ENCODE data around the gene KIF5C.
"Not testable (repeated sequence)": the region's sequence is repeated elsewhere in the genome, so short reads cannot be mapped to it uniquely, and the experiment has no call there.

KIF5C gene

GRCh38 chr2:148853458-148853857, 21.6 kb upstream of the KIF5C start:
- DNase-seq (ENCODE audit: insufficient read length, low spot score) = no peak
- FAIRE-seq = no peak
- TF ChIP-seq CTCF (IDR thresholded peaks at IDR 0.05; ENCODE audit: insufficient read depth, missing control alignments) = no peak

GRCh38 chr2:148860037-148860436, 15.0 kb upstream of the KIF5C start:
- DNase-seq (ENCODE audit: insufficient read length, low spot score) (no peak), FAIRE-seq (no peak)
- TF ChIP-seq CTCF (IDR thresholded peaks at IDR 0.05; ENCODE audit: insufficient read depth, missing control alignments) = no peak

- DNase-seq (ENCODE audit: insufficient read length, low spot score) (no peak), FAIRE-seq (no peak)
- TF ChIP-seq CTCF (IDR thresholded peaks at IDR 0.05; ENCODE audit: insufficient read depth, missing control alignments) = no peak
Observed at GRCh38 chr2:148861367-148861766, 13.7 kb upstream of the KIF5C start.

- FAIRE-seq; DNase-seq (ENCODE audit: insufficient read length, low spot score): not testable (repeated sequence)
Observed at GRCh38 chr2:148862478-148862877, 12.5 kb upstream of the KIF5C start.

GRCh38 chr2:148865512-148865911, 9.5 kb upstream of the KIF5C start:
- no peak for DNase-seq (ENCODE audit: insufficient read length, low spot score)

DNA sequence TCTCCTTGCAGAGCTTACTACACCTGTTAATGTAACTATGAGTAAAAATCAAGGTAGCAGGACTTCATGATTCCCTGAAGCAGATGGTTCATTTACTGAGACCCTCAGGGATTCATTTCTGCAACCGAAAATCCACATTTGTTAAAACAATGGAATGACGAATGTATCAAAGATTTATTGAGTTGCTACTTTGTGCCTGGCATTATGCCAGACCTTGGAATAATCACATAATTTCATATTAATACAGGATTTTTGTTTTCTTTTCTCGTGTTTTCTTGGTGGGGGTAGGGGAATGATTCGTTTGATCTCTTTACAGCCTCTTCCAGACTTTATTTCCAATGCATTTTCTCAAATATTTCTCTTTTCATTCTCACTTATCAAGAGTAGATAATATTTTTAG, 8.9 kb upstream of the KIF5C start:
- DNase-seq (ENCODE audit: insufficient read length, low spot score) = no peak
- FAIRE-seq = no peak
- no peak for TF ChIP-seq CTCF (IDR thresholded peaks at IDR 0.05; ENCODE audit: insufficient read depth, missing control alignments)

More at GRCh38 chr2:148865512-148865911, 9.5 kb upstream of the KIF5C start:
- no peak for FAIRE-seq
- no peak for TF ChIP-seq CTCF (IDR thresholded peaks at IDR 0.05; ENCODE audit: insufficient read depth, missing control alignments)

GRCh38 chr2:148867079-148867769, 7.8 kb upstream of the KIF5C start:
- no peak for TF ChIP-seq CTCF (IDR thresholded peaks at IDR 0.05; ENCODE audit: insufficient read depth, missing control alignments)
- no peak for DNase-seq (ENCODE audit: insufficient read length, low spot score)
- FAIRE-seq = no peak

Measured in D721Med (cell line).